HT1080 (cell line): ENCODE measurements around the gene FSTL1. TPM values are rescaled to one million over a fixed set of nuclear protein-coding genes. Genes with fewer than 3 reads are reported as not detected.
A peak's percentile ranks its signal among the peaks of the same experiment; 100 is the strongest.

Source experiments
- DNase-seq: peaks from one replicate; pipeline ENCODE4 v3.0.0-alpha.2; 2015; ENCODE audit warnings: low read depth
- total RNA-seq: library from RNA; depleted of rRNA; stranded (reverse); fragments of >200 nt; shearing (Covaris generic); gene quantifications from 2 replicates; pipeline ENCODE4 v1.2.3, GENCODE V29; 2014; rRNA removed

The FSTL1 gene
- total RNA-seq, 1 experiment from 2014 or later, result 134 TPM

DNA sequence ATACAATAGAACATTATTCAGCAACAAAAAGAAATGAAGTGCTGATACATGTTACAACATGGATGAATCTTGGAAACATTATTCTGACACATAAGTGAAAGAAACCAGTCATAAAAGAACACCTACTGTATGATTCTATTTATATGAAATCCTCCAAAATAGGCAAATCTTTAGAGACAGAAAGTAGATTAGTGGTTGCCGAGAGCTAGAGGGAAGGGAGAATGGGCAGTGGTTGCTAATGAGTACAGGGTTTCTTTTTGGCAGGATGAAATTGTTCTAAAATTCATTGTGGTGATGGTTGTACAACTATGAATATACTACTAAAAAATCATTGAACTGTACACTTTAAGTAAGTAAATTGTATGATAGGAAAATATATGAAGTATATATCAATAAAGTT is 95.3 kb downstream of the FSTL1 start:
- DNase-seq, result no peak

DNA sequence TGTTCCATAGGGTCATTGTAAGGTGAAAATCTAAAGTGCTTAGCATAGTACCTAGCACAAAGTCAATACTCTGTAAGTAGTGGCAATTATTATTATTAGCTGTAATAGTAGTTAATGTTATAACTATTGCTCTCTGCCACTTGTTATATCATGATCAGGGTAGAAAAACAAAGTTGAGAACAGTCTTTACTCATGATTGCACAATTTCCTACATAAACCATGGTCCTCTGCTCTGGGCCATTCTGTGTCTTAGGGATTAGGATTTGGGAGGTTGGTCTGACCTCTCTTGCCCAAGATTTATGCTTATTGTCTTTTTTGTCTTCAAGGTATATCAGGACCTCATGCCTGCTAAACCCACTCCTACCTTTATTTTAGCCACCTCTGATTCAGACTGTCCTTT is 97.3 kb downstream of the FSTL1 start:
- DNase-seq, result no peak

DNA sequence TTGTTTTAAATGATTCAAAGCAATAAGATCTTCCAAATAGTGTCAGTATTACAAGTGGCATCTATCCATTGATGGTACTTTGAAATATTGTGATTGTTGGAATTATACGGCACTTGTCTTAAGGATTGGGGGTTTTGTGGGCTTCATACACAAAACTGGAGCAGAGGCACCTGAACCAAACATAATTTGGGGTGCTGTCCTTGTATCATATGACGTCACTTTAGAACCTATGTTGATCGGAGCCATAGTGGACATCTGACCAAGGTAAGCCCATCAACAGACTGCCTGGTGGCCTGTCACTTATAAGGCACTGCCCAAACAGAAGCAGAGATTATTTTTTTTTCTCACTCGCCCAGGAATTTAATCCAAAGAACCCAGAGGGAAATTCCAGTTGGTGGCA is 98.8 kb downstream of the FSTL1 start:
- DNase-seq, result no peak

DNA sequence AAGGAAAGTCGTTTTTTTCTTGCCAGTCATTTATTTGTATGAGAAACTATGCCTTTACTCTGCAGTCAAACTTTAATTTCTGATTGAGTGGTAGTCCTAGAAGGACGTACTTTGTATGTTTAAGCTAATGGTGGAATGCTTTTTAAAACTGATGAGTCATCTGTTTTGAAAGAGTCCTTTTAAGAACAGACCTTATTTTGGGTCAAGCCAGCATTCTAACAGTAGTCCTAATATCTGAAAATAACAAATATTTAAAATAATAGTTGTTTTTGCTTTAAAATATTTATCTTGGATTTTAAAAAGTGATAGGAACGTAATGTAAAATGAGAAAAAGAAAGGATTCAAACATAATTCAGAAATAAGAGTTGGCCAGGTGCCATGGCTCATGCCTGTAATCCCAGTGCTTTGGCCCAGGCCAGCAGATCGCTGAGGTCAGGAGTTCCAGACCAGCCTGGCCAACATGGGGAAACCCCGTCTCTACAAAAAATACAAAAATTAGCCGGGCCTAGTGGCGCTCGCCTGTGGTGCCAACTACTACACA is 100.3 kb downstream of the FSTL1 start:
- DNase-seq, result peak; percentile 63

DNA sequence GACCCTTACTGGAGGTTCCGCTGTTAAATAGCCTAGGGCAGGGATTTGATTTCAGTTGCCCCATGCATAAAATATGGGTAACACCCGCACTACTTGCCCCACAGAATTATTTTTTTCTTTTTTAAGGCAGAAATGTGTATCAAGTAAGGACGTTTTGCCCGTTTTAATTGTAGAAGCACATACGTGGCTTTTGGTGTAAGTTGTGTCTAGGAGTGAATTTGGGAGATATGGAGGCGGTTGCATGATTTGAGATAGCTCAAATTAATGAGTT is 101.0 kb downstream of the FSTL1 start:
- DNase-seq, result no peak

DNA sequence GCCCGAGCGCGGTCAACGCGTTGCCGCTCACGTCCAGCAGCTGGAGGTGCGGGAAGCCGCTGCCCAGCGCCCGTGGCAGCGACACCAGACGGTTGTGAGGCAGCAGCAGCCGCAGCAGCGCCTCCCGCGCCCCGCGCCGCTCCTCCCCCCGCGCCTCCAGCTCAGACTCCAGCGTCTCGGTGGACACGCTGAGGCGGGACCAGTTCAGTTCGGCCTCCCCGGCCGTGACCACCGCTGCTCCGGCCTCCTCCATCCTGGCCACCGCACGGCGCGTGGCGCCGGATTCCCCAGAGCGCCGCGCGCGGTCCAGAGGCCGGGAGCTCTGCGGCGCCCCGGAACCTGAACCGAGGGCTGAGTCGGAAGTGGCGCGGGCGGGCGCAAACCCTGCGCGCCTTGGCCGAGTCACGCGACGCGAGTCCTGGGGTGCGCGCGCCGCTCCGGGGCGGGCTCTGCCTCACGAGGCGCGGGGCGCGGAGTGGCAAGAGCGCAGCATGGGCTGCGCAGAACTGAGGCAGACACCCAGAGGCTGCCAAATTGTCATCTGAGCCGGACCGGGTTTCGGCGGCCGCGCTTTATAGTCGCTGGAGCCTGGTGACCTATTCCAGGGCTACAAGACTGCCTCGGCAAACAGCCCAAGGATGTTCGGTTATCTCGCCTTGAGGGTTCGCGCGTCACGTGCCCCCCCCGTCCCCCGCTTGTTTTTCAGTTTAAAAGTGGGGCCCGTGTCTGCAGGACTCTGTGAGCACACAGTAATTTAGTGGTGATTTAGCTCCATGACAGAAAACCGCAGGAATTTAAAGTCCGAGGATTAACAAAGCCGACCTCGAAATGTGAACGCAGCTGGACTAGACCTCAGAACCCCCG is 101.6 kb downstream of the FSTL1 start, which contains the start of gene LRRC58:
Gene LRRC58 (minus strand): TSS at position 364 of the 864 bp plus-strand sequence. CDS start 111 bp downstream, at position 253.
- peak; percentile 96 for DNase-seq

DNA sequence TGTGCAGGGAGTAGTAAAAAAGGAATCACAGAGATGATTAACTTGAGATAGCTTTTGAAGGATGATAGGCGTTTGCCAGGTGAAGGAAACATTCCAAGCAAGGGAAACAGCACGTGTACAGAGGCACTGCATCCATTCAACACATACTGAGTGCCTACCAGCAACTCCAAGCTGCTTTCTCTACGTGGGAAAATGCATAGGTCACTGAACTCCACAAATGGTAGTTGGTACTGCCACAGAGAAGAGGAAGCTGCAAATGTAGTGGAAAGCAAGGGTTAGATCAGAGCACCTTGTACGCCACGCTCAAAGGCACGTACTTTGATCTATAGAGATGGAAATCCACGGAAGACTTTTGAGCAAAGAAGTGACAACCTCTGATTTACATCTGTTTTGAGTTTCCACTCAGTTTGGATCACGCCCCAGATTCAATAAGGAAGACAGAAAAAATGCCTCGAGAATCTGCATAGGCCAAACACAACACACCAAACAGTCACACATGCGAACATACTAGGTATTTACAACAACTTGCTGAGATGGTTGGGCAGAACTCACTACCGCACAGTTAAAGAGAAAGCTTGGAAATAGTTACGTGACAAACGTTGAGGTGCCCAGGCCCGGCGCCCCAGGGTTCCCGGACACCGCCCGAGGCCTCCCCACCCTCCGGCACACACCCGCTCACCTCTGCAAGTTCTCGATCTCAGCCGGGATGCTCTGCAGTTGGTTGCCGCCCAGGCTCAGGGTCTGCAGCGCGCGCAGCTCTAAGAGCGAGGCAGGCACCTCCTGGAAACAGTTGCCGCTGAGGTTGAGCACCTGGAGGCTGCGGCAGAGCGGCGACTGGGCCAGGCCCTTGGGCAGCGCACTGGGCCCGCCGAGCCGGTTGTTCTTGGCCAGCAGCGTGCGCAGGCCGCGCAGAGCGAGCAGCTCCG is 102.5 kb downstream of the FSTL1 start:
- DNase-seq, result peak; percentile 13

DNA sequence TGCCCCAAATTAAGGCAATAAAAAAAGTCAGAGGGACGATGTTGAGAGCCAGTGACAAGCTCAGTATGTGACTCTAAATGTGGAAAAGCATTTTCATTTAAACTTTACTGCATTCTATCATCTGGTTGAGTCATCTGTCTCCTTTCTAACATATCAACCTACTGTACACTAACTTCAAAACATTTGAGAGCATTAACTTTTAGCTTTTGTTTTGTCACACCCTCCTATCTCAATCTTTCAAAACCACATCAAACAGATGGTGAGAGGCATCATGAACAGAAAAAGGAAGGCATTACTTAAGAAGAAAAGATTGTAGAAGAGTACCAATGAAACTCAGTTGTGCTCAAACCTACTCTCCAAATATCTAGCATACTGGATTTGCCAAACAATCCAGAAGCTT is 106.4 kb downstream of the FSTL1 start:
- DNase-seq, result no peak

Other genes starting within 250 kb of the FSTL1 start
- 0.11 and 0.40 TPM in 2 replicates for gene GPR156, start 165.8 kb downstream of the FSTL1 start, total RNA-seq
- gene LRRC58, start 101.6 kb downstream of the FSTL1 start, total RNA-seq, result 50.5 and 56.3 TPM in 2 replicates
- 188 and 294 TPM in 2 replicates for gene NDUFB4, start 145.3 kb upstream of the FSTL1 start, total RNA-seq
- not detected in 2 replicates for gene HGD, start 231.2 kb upstream of the FSTL1 start, total RNA-seq